GM21619 (cell line): ENCODE data around the gene MPND.
A peak's percentile ranks its signal among the peaks of the same experiment; 100 is the strongest.

Experiments used
- ATAC-seq: cut with Tn5 transposase; IDR thresholded peaks from one replicate; pipeline ENCODE4 v1.9.1; 2021; ENCODE audit not compliant: unreplicated experiment

The MPND gene

GRCh38 chr19:4400135-4400936 is 57.0 kb downstream of the MPND start, which contains the start of gene SH3GL1:
SH3GL1 (minus strand) TSS chr19:4400547; CDS start chr19:4400368, 179 bp downstream.
- ATAC-seq: peak; percentile 47

- no peak for ATAC-seq
Observed at GRCh38 chr19:4401769-4402170, 58.4 kb downstream of the MPND start.

GRCh38 chr19:4402171-4403004 is 59.0 kb downstream of the MPND start, which contains the start of gene CHAF1A:
CHAF1A (plus strand) TSS chr19:4402640; CDS start chr19:4402763, 123 bp downstream.
- peak; percentile 69 for ATAC-seq

- ATAC-seq: no peak
Observed at GRCh38 chr19:4403005-4403761, 59.8 kb downstream of the MPND start.

GRCh38 chr19:4405977-4406376 is 62.6 kb downstream of the MPND start:
- ATAC-seq: no peak

GRCh38 chr19:4406626-4407025 is 63.3 kb downstream of the MPND start:
- ATAC-seq: no peak

GRCh38 chr19:4409123-4409933 is 66.0 kb downstream of the MPND start:
- ATAC-seq: no peak
